SH-SY5Y (cell line): ENCODE data around the gene NMNAT3.

Experiments used
- GATA2 ChIP-seq: IDR thresholded peaks from 2 replicates; pipeline ENCODE4 v1.6.1; 2011; ENCODE audit warnings: mild to moderate bottlenecking, low read depth, low read length
- GATA3 ChIP-seq: IDR thresholded peaks from 2 replicates; pipeline ENCODE4 v1.6.1; 2011; ENCODE audit warnings: low read depth, mild to moderate bottlenecking, low read length, moderate library complexity

- no peak for TF ChIP-seq GATA3
- no peak for TF ChIP-seq GATA2
Measured at GRCh38 chr3:139655909-139656595, 21.7 kb downstream of the NMNAT3 start.
